HFFc6 (cell line): ENCODE measurements around the gene DLG5. TPM values are rescaled to one million over a fixed set of nuclear protein-coding genes. Genes with fewer than 3 reads are reported as not detected.

Source experiments
- DNase-seq: peaks from one replicate; pipeline ENCODE4 v3.0.0-alpha.2; 2018
- H3K27ac Mint-ChIP-seq: 2 replicates; pipeline ENCODE4 v1.8.0; 2020; ENCODE audit warnings: mild to moderate bottlenecking, mixed read lengths
- H3K27me3 Mint-ChIP-seq: 2 replicates; pipeline ENCODE4 v1.8.0; 2021; ENCODE audit warnings: mild to moderate bottlenecking, moderate library complexity, mixed read lengths; ENCODE audit not compliant: insufficient read depth
- H3K36me3 Mint-ChIP-seq: 2 replicates; pipeline ENCODE4 v1.8.0; 2021; ENCODE audit warnings: low read depth, mixed read lengths
- H3K4me1 Mint-ChIP-seq: 2 replicates; pipeline ENCODE4 v1.8.0; 2020; ENCODE audit warnings: low read depth, mixed read lengths
- H3K4me3 Mint-ChIP-seq: 2 replicates; pipeline ENCODE4 v1.8.0; 2020; ENCODE audit warnings: mild to moderate bottlenecking, moderate library complexity, mixed read lengths
- H3K9me3 Mint-ChIP-seq: 2 replicates; pipeline ENCODE4 v1.8.0; 2020; ENCODE audit warnings: mild to moderate bottlenecking, mixed read lengths
- total RNA-seq, 6 experiments: library from RNA; stranded (reverse); fragmentation: NEBNext Ultra II Directional; extraction: Animal tissue kit (Norgen Biotek cat#: 25700); gene quantifications; 2 replicates in 1 of 6; 3 replicates in 5 of 6; pipeline ENCODE4 v1.2.3, GENCODE V29; 2021
- TF ChIP-seq, protein P1 (sequence below): fragments of 200-600 bp; sonication (generic); IDR thresholded peaks from 2 replicates; pipeline ENCODE4 v1.5.0; 2021; ENCODE audit warnings: antibody characterized with exemption, mild to moderate bottlenecking

Gene DLG5
- total RNA-seq, 6 experiments from 2014 or later: 48.2 to 52.9 (median 49.7) TPM

DNA sequence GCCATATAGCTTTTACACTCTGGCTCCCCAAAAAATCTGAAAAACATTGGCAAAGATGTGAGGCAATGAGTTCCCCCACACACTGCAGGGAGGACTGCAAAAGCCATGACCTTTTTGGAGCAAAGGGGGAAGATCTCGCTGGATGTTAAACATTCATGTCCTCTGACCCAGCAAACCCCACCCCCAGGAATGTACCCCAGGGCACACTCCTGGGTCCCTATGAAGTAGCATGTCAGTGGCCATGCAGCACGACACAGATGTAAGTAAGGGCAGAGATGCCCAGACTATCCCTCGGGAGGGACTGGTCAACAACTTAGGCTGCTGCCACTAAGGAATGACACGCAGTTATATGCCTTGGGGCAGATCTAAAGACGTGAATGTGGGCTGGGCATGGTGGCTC, 100.6 kb downstream of the DLG5 start:
- 0 out of 2 replicates have a peak, but pooled peaks cover 4% of the 10 kb centered on the region for H3K36me3 Mint-ChIP-seq
- H3K4me1 Mint-ChIP-seq: peaks cover 12% of the 10 kb centered on the region
- H3K27me3 Mint-ChIP-seq: peaks cover 4% of the 10 kb centered on the region
- H3K9me3 Mint-ChIP-seq: no peaks in the 10 kb centered on the region
- no peak for DNase-seq
- TF ChIP-seq, protein P1, sequence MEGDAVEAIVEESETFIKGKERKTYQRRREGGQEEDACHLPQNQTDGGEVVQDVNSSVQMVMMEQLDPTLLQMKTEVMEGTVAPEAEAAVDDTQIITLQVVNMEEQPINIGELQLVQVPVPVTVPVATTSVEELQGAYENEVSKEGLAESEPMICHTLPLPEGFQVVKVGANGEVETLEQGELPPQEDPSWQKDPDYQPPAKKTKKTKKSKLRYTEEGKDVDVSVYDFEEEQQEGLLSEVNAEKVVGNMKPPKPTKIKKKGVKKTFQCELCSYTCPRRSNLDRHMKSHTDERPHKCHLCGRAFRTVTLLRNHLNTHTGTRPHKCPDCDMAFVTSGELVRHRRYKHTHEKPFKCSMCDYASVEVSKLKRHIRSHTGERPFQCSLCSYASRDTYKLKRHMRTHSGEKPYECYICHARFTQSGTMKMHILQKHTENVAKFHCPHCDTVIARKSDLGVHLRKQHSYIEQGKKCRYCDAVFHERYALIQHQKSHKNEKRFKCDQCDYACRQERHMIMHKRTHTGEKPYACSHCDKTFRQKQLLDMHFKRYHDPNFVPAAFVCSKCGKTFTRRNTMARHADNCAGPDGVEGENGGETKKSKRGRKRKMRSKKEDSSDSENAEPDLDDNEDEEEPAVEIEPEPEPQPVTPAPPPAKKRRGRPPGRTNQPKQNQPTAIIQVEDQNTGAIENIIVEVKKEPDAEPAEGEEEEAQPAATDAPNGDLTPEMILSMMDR: no peak
- H3K27ac Mint-ChIP-seq: peak overlapping the region; percentile 49; the same call in 1 of the 2 replicates
- H3K4me3 Mint-ChIP-seq: no peak overlapping the region

GRCh38 chr10:77824908-77825307, 101.6 kb downstream of the DLG5 start:
- no peak for DNase-seq
- Mint-ChIP-seq H3K9me3 (no peaks in the 10 kb centered on the region), H3K4me3 (no peak overlapping the region), H3K36me3 (0 out of 2 replicates have a peak, but pooled peaks cover 4% of the 10 kb centered on the region), H3K27me3 (peaks cover 4% of the 10 kb centered on the region), H3K4me1 (peaks cover 12% of the 10 kb centered on the region), H3K27ac (no peak overlapping the region)
- TF ChIP-seq, protein P1: no peak

DNA sequence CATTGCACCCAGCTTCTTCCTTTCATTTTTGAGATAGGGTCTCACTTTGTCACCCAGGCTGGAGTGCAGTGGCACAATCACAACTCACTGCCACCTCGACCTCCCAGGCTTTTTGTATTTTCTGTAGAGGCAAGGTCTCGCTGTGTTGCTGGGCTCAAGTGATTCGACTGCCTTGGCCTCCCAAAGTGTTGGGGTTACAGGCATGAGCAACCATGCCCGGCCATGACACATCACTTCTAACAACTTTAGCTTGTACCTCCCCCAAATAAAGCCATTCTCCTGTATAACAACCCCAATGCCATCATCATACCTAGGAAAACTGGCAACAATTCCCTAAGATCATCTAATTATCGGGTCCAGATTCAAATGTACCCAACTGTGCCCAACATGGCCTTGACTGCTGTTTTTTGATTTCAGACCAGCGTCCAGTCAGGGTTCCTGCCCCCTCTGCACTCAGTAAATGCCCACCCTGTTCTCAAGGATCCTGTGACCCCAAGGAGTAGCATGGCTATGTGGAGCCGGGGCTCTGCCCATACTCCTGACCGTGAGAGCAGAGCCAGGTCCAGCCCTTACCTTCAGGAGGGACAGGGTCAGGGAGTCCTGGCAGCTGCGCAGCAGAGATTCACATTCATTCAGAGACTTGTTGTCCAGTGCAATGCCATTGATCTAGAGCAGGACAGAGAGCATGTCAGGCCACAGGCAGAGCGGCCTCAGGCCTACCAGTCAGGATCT, 102.6 kb downstream of the DLG5 start:
- TF ChIP-seq, protein P1: no peak
- H3K9me3 Mint-ChIP-seq: no peaks in the 10 kb centered on the region
- DNase-seq: no peak

GRCh38 chr10:77821551-77821950, 105.0 kb downstream of the DLG5 start:
- 0 out of 2 replicates have a peak, but pooled peaks cover 4% of the 10 kb centered on the region for H3K36me3 Mint-ChIP-seq
- no peak overlapping the region for H3K27ac Mint-ChIP-seq
- DNase-seq: no peak
- TF ChIP-seq, protein P1: no peak
- peaks cover 6% of the 10 kb centered on the region; the same call in 1 of the 2 replicates for H3K4me1 Mint-ChIP-seq
- no peak overlapping the region for H3K4me3 Mint-ChIP-seq
- H3K27me3 Mint-ChIP-seq: peaks cover 4% of the 10 kb centered on the region
- no peaks in the 10 kb centered on the region for H3K9me3 Mint-ChIP-seq

More for the DNA sequence above, 102.6 kb downstream of the DLG5 start:
- peaks cover 12% of the 10 kb centered on the region for H3K4me1 Mint-ChIP-seq
- H3K36me3 Mint-ChIP-seq: 0 out of 2 replicates have a peak, but pooled peaks cover 4% of the 10 kb centered on the region
- no peak overlapping the region for H3K4me3 Mint-ChIP-seq
- H3K27ac Mint-ChIP-seq: no peak overlapping the region
- peaks cover 4% of the 10 kb centered on the region for H3K27me3 Mint-ChIP-seq

DNA sequence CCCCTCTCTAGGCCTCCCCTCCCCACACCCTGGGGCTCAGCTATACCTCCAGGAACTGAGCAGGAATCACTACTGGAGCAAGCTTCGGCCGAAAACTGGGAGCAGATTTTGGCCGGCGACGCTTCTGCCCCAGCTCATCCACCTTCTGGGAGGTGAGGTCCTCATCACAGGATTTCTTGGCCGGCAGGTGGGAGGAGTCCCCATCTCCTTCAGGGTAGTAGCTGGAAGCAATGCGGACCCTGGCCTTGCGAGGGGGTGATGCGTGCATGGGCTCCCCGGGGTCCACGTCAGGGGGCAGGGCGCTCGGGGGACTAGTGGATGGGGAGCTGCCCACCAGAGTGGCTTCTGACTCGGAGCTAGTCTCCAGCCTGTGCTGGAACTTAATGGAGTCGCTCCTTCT, 105.5 kb downstream of the DLG5 start:
- Mint-ChIP-seq H3K27me3 (peaks cover 2% of the 10 kb centered on the region), H3K27ac (no peak overlapping the region), H3K4me1 (peaks cover 3% of the 10 kb centered on the region; the same call in 1 of the 2 replicates), H3K4me3 (no peak overlapping the region), H3K9me3 (no peaks in the 10 kb centered on the region), H3K36me3 (peaks cover 8% of the 10 kb centered on the region; the same call in 1 of the 2 replicates)
- no peak for DNase-seq
- TF ChIP-seq, protein P1: no peak
